GM18499 (cell line): ENCODE data around the gene MRPL14.

Experiments used
- ATAC-seq: cut with Tn5 transposase; IDR thresholded peaks from one replicate; pipeline ENCODE4 v1.9.1; 2021; ENCODE audit warnings: moderate number of reproducible peaks; ENCODE audit not compliant: insufficient read depth, unreplicated experiment

The MRPL14 gene

GRCh38 chr6:44126320-44127149, 717 bp downstream of the MRPL14 start:
- ATAC-seq, result no peak

GRCh38 chr6:44123544-44123943, 3.7 kb downstream of the MRPL14 start:
- no peak for ATAC-seq

- no peak for ATAC-seq
Observed at GRCh38 chr6:44122801-44123200, 4.5 kb downstream of the MRPL14 start.

GRCh38 chr6:44120692-44121443, 6.4 kb downstream of the MRPL14 start:
- ATAC-seq, result no peak

- ATAC-seq, result no peak
Observed at GRCh38 chr6:44119704-44120262, 7.5 kb downstream of the MRPL14 start.

- ATAC-seq, result no peak
Observed at GRCh38 chr6:44117397-44118128, 9.7 kb downstream of the MRPL14 start.

- no peak for ATAC-seq
Observed at GRCh38 chr6:44116641-44117382, 10.4 kb downstream of the MRPL14 start.

- no peak for ATAC-seq
Observed at GRCh38 chr6:44115866-44116265, 11.4 kb downstream of the MRPL14 start.

- no peak for ATAC-seq
Observed at GRCh38 chr6:44113414-44113813, 13.8 kb downstream of the MRPL14 start.

- no peak for ATAC-seq
Observed at GRCh38 chr6:44111434-44112417, 15.5 kb downstream of the MRPL14 start.

GRCh38 chr6:44110966-44111365, 16.3 kb downstream of the MRPL14 start:
- ATAC-seq, result no peak

- ATAC-seq, result no peak
Observed at GRCh38 chr6:44110005-44110676, 17.1 kb downstream of the MRPL14 start.

GRCh38 chr6:44109212-44109611, 18.0 kb downstream of the MRPL14 start:
- ATAC-seq, result no peak

- ATAC-seq, result no peak
Observed at GRCh38 chr6:44108471-44108870, 18.8 kb downstream of the MRPL14 start.

- no peak for ATAC-seq
Observed at GRCh38 chr6:44107017-44107416, 20.2 kb downstream of the MRPL14 start.

GRCh38 chr6:44105993-44106740, 21.1 kb downstream of the MRPL14 start:
- ATAC-seq, result no peak

- ATAC-seq, result no peak
Observed at GRCh38 chr6:44105146-44105545, 22.1 kb downstream of the MRPL14 start.
